Tibial nerve (tissue), 4 donors: Measurements from ENCODE around the gene UGT1A5. TPM values are rescaled to one million over a fixed set of nuclear protein-coding genes. Genes with fewer than 3 reads are reported as not detected.

Experiments
- DNase-seq, 2 donors: peaks; one replicate each; pipeline ENCODE4 v3.0.0-alpha.2; 2019; ENCODE audit warnings: low spot score in 2 of 2
- H3K27ac ChIP-seq, 4 donors: fragments of 200-600 bp; sonication (generic) in 3 of 4; one replicate each; pipeline ENCODE4 v1.5.1; 2017 to 2019; ENCODE audit warnings: mild to moderate bottlenecking in 1 of 4
- H3K27me3 ChIP-seq, 2 donors: fragments of 200-600 bp; sonication (generic) in 1 of 2; one replicate each; pipeline versions ENCODE4 v1.5.1 to v1.6.0; 2017 to 2019
- H3K36me3 ChIP-seq, 3 donors: fragments of 200-600 bp; sonication (generic); one replicate each; pipeline ENCODE4 v1.5.1; 2018 to 2019
- H3K4me1 ChIP-seq, 4 donors: fragments of 200-600 bp; sonication (generic) in 3 of 4; one replicate each; pipeline ENCODE4 v1.5.1; 2017 to 2019
- H3K4me3 ChIP-seq, 4 donors: fragments of 200-600 bp; sonication (generic) in 3 of 4; one replicate each; pipeline ENCODE4 v1.5.1; 2017 to 2019; ENCODE audit warnings: mild to moderate bottlenecking in 1 of 4, moderate library complexity in 1 of 4
- H3K9me3 ChIP-seq, 4 donors: fragments of 200-600 bp; sonication (generic) in 3 of 4; one replicate each; pipeline ENCODE4 v1.5.1; 2017 to 2019
- EP300 ChIP-seq, 2 donors: sonication (generic); formaldehyde crosslinking; IDR thresholded peaks; one replicate each; pipeline ENCODE4 v1.6.1; 2017; ENCODE audit warnings: antibody characterized with exemption in 2 of 2, mild to moderate bottlenecking in 1 of 2
- POLR2A ChIP-seq, 2 donors: fragments of 450-650 bp; IDR thresholded peaks; one replicate each; pipeline ENCODE4 v1.6.1; 2017; ENCODE audit warnings: antibody characterized with exemption in 2 of 2, mild to moderate bottlenecking in 2 of 2, moderate library complexity in 2 of 2
- WGBS, 2 donors: methylation state at CpG; one replicate each; pipeline ENCODE4 v1.1.5; 2018; 5-methylcytosine and 5-hydroxymethylcytosine counted together
- total RNA-seq, 4 donors: library from RNA; depleted of rRNA; stranded (reverse); fragments of >200 nt; gene quantifications; one replicate each; pipeline ENCODE4 v1.1.0, GENCODE V29; 2016
- TF ChIP-seq, protein P1 (sequence below), 5 experiments: fragments of 200-600 bp in 3 of 5; fragments of 450-650 bp in 2 of 5; sonication (generic) in 3 of 5; IDR thresholded peaks; one replicate each; pipeline ENCODE4 v1.5.1; 2016 to 2019; ENCODE audit warnings: antibody characterized with exemption in 5 of 5, mild to moderate bottlenecking in 3 of 5, moderate library complexity in 2 of 5

UGT1A5 gene
- total RNA-seq, 4 donors from 2014 or later, result not detected

DNA sequence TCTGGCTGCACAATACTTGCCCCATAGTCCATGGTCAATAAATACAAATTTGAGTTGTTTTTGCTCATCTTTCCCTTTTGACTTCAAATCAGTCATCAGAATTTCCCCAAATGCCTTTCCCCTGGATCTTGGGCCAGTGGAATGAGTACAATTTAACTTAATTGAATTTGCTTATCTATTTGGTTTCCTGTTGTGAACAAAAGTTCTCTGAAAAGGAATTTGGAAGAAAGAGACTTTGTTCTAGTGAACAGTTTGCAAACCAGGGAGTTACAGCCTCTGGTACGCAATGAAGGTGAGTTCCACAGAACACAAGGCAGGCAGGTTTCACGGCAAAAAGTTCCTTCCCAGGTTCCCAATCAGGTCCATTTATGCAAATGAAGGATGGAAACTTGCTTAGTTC, 46.1 kb downstream of the UGT1A5 start:
- 88 to 91% methylated on average over 2 of the region's 2 CpGs for WGBS, 2 donors
- Histone ChIP-seq H3K4me3 (no peak overlapping the region), H3K27ac (no peak overlapping the region), H3K36me3 (no peaks in the 10 kb centered on the region), H3K4me1 (no peaks in the 10 kb centered on the region), H3K9me3 (no peaks in the 10 kb centered on the region), H3K27me3 (no peaks in the 10 kb centered on the region)
- TF ChIP-seq EP300 (IDR thresholded peaks at IDR 0.05), result no peak
- TF ChIP-seq, protein P1, sequence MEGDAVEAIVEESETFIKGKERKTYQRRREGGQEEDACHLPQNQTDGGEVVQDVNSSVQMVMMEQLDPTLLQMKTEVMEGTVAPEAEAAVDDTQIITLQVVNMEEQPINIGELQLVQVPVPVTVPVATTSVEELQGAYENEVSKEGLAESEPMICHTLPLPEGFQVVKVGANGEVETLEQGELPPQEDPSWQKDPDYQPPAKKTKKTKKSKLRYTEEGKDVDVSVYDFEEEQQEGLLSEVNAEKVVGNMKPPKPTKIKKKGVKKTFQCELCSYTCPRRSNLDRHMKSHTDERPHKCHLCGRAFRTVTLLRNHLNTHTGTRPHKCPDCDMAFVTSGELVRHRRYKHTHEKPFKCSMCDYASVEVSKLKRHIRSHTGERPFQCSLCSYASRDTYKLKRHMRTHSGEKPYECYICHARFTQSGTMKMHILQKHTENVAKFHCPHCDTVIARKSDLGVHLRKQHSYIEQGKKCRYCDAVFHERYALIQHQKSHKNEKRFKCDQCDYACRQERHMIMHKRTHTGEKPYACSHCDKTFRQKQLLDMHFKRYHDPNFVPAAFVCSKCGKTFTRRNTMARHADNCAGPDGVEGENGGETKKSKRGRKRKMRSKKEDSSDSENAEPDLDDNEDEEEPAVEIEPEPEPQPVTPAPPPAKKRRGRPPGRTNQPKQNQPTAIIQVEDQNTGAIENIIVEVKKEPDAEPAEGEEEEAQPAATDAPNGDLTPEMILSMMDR (IDR thresholded peaks at IDR 0.05), result no peak
- no peak for TF ChIP-seq POLR2A (IDR thresholded peaks at IDR 0.05)
- DNase-seq, result no peak

DNA sequence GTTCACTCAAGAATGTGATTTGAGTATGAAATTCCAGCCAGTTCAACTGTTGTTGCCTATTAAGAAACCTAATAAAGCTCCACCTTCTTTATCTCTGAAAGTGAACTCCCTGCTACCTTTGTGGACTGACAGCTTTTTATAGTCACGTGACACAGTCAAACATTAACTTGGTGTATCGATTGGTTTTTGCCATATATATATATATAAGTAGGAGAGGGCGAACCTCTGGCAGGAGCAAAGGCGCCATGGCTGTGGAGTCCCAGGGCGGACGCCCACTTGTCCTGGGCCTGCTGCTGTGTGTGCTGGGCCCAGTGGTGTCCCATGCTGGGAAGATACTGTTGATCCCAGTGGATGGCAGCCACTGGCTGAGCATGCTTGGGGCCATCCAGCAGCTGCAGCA, 47.3 kb downstream of the UGT1A5 start, which contains the start of gene UGT1A1:
UGT1A1 (plus strand) TSS at position 228 of the 400 bp plus-strand sequence; CDS start at position 246, 18 bp downstream.
- 89 to 95% methylated on average over 6 of the region's 6 CpGs for WGBS, 2 donors
- DNase-seq, result no peak
- Histone ChIP-seq H3K4me3 (no peak within 1 kb of the TSS), H3K9me3 (no peaks in the 10 kb centered on the region), H3K27me3 (no peaks in the 10 kb centered on the region), H3K4me1 (no peaks in the 10 kb centered on the region), H3K27ac (no peak within 1 kb of the TSS), H3K36me3 (no peaks in the 10 kb centered on the region)
- TF ChIP-seq EP300 (IDR thresholded peaks at IDR 0.05) (no peak), POLR2A (IDR thresholded peaks at IDR 0.05) (no peak)

DNA sequence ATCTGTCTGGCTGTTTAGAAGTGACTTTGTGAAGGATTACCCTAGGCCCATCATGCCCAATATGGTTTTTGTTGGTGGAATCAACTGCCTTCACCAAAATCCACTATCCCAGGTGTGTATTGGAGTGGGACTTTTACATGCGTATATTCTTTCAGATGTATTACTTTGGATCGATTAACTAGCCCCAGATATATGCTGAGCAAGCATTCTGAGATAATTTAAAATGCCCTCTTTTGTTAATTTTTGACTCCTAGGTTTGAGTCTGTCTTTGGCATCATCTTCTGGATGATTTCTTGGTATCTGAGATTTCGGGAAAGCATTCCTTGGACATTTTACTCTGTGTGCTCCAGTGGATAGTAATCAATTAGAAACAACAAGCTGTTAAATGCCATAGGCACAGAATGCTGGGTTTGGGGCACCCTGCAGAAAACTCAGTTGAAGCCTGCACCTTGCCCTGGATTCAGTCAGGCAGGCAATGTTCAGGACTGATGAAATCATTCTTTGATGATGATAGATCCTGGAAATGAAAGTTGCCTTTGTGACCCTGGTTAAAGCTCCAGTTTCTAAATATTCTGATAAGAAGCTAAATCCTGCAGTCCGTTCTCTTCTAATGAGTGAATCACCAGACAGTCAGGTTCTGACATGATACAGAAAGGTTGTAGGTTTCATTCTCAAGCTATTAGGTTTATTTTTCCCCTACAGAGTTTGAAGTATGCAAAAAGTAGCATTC, 48.5 kb downstream of the UGT1A5 start:
- Histone ChIP-seq H3K27me3 (no peaks in the 10 kb centered on the region), H3K27ac (no peak overlapping the region), H3K36me3 (no peaks in the 10 kb centered on the region), H3K4me1 (no peaks in the 10 kb centered on the region), H3K9me3 (no peaks in the 10 kb centered on the region), H3K4me3 (no peak overlapping the region)
- 82 to 90% methylated on average over 4 of the region's 4 CpGs for WGBS, 2 donors
- no peak for DNase-seq
- TF ChIP-seq, protein P1 (IDR thresholded peaks at IDR 0.05), result no peak
- no peak for TF ChIP-seq EP300 (IDR thresholded peaks at IDR 0.05)
- TF ChIP-seq POLR2A (IDR thresholded peaks at IDR 0.05), result no peak

DNA sequence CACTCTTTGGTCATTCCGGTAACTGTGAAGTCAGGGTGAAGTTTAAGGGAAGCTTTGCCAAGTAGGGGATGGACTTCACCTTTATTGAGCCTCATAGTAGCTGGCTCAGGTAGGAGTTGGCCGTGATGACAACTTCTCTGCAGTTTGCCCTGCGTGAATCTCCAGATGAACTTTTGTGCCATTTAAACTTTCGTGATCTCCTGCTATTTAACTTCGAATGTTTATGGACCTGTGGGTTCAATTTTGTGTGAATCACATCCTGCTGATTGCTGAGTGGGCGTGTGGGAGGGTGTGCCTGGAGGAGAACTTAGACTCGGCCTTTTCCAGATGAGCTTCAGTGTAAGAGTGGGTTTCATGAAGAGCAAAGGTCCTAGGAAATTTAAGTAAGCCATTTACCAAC, 51.6 kb downstream of the UGT1A5 start:
- DNase-seq, result no peak
- TF ChIP-seq POLR2A (IDR thresholded peaks at IDR 0.05) (no peak), EP300 (IDR thresholded peaks at IDR 0.05) (no peak)
- TF ChIP-seq, protein P1 (IDR thresholded peaks at IDR 0.05), result no peak
- no peaks in the 10 kb centered on the region for H3K27me3 ChIP-seq
- no peaks in the 10 kb centered on the region for H3K4me1 ChIP-seq
- H3K36me3 ChIP-seq, result no peaks in the 10 kb centered on the region
- H3K27ac ChIP-seq, result no peak overlapping the region
- WGBS, 2 donors, result 44 to 58% methylated on average over 7 of the region's 7 CpGs
- no peaks in the 10 kb centered on the region for H3K9me3 ChIP-seq
- no peak overlapping the region for H3K4me3 ChIP-seq

DNA sequence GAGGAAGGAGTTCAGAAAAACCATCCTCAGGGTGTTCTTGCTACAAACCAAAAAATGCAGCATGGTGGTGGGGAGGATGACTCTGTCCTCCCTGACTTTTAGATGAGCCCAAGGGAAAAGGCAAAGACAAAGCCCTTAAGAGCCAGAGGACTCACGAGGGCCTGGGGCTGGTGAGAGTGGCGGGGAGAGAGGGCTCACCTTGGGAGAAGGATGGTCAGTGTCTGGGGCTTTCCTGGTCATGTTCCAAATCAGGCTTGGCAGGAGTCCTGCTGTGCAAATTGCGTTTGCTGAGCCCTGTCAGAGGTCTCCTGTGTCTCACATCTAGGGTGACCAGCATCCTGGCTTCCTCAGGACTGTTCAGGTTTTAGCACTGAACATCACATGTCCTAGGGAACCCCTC, 52.1 kb downstream of the UGT1A5 start:
- Histone ChIP-seq H3K36me3 (no peaks in the 10 kb centered on the region), H3K27ac (no peak overlapping the region), H3K4me3 (no peak overlapping the region), H3K9me3 (no peaks in the 10 kb centered on the region), H3K27me3 (no peaks in the 10 kb centered on the region), H3K4me1 (no peaks in the 10 kb centered on the region)
- no peak for DNase-seq
- no peak for TF ChIP-seq EP300 (IDR thresholded peaks at IDR 0.05)
- TF ChIP-seq, protein P1 (IDR thresholded peaks at IDR 0.05), result no peak
- TF ChIP-seq POLR2A (IDR thresholded peaks at IDR 0.05), result no peak
- WGBS, 2 donors, result 43 to 64% methylated on average over 3 of the region's 3 CpGs
